ENCODE results near the gene MACC1. TPM values are rescaled to one million over a fixed set of nuclear protein-coding genes. Genes with fewer than 3 reads are reported as not detected.

MACC1 gene
- total RNA-seq, 1 donor from 2014 or later: 33.2 TPM

- H3K4me3 ChIP-seq (ENCODE audit: low read depth, low read length): no peak overlapping the region
- TF ChIP-seq CTCF (conservative IDR thresholded peaks at IDR 0.05; ENCODE audit: low read depth, low read length): no peak
- DNase-seq (ENCODE audit: low read depth): no peak
Measured at GRCh38 chr7:20238194-20238753, 21.1 kb upstream of the MACC1 start.

- no peak for TF ChIP-seq CTCF (conservative IDR thresholded peaks at IDR 0.05; ENCODE audit: low read depth, low read length)
- no peak for DNase-seq (ENCODE audit: low read depth)
- no peak overlapping the region for H3K4me3 ChIP-seq (ENCODE audit: low read depth, low read length)
Measured at GRCh38 chr7:20237464-20238193, 20.4 kb upstream of the MACC1 start.

- no peak for DNase-seq (ENCODE audit: low read depth)
- TF ChIP-seq CTCF (conservative IDR thresholded peaks at IDR 0.05; ENCODE audit: low read depth, low read length): no peak
- H3K4me3 ChIP-seq (ENCODE audit: low read depth, low read length): no peak overlapping the region
Measured at GRCh38 chr7:20236790-20237189, 19.6 kb upstream of the MACC1 start.

- DNase-seq (ENCODE audit: low read depth): no peak
- TF ChIP-seq CTCF (conservative IDR thresholded peaks at IDR 0.05; ENCODE audit: low read depth, low read length): no peak
- H3K4me3 ChIP-seq (ENCODE audit: low read depth, low read length): no peak overlapping the region
Measured at GRCh38 chr7:20236043-20236442, 18.9 kb upstream of the MACC1 start.

- H3K4me3 ChIP-seq (ENCODE audit: low read depth, low read length): no peak overlapping the region
- DNase-seq (ENCODE audit: low read depth): no peak
- TF ChIP-seq CTCF (conservative IDR thresholded peaks at IDR 0.05; ENCODE audit: low read depth, low read length): no peak
Measured at GRCh38 chr7:20235288-20235687, 18.1 kb upstream of the MACC1 start.

- H3K4me3 ChIP-seq (ENCODE audit: low read depth, low read length): no peak overlapping the region
- TF ChIP-seq CTCF (conservative IDR thresholded peaks at IDR 0.05; ENCODE audit: low read depth, low read length): no peak
- no peak for DNase-seq (ENCODE audit: low read depth)
Measured at GRCh38 chr7:20233362-20233761, 16.2 kb upstream of the MACC1 start.

GRCh38 chr7:20232848-20233247 lies 15.7 kb upstream of the MACC1 start:
- no peak for DNase-seq (ENCODE audit: low read depth)
- no peak overlapping the region for H3K4me3 ChIP-seq (ENCODE audit: low read depth, low read length)
- TF ChIP-seq CTCF (conservative IDR thresholded peaks at IDR 0.05; ENCODE audit: low read depth, low read length): no peak

Measured in epithelial cell of proximal tubule (primary cell).